CMK (cell line): ENCODE measurements around the gene ZGPAT.
"Not testable (repeated sequence)": the region's sequence is repeated elsewhere in the genome, so short reads cannot be mapped to it uniquely, and the experiment has no call there.

ENCODE experiments used
- DNase-seq: peaks from one replicate; pipeline ENCODE4 v3.0.0-alpha.2; 2010; ENCODE audit warnings: low read depth

Gene ZGPAT

GRCh38 chr20:63765082-63765873 lies 57.4 kb downstream of the ZGPAT start:
- DNase-seq, result no peak

- no peak for DNase-seq
These were observed 58.1 kb downstream of the ZGPAT start for GRCh38 chr20:63765902-63766301.

DNA sequence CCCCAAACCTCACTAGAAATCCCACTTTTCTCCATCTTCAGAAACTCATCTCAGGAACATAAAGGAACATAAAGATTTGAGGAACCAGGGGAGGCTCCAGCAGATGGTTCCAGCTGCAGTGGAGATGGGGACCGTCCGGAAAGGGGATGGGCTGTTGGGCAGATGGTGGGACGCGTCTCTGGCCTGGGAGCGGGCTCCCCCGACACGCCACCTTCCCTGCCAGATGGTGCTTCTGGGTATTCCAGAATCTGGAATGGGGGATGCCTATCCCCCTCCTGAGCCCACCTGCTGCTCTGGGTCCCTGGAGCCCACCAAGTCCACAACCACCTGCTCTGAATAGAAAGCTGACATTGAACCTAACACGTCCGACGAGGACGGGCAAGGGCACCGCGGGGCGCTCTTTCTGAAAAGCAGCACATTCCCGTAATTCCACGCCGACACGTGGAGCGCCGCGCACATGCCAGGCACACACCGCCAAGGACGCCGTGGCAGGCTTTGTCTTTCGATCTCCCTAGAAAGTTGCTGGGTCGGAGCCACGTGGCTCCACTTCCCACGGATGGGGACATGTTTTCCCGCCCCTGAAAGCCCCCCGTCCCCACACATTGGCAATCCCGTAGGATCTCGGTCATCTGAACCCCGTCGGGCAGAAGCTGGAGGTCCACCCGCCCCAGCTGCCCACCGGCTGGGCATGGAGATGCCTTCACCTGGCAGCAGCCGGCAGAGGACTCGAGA lies 59.0 kb downstream of the ZGPAT start:
- no peak for DNase-seq

DNA sequence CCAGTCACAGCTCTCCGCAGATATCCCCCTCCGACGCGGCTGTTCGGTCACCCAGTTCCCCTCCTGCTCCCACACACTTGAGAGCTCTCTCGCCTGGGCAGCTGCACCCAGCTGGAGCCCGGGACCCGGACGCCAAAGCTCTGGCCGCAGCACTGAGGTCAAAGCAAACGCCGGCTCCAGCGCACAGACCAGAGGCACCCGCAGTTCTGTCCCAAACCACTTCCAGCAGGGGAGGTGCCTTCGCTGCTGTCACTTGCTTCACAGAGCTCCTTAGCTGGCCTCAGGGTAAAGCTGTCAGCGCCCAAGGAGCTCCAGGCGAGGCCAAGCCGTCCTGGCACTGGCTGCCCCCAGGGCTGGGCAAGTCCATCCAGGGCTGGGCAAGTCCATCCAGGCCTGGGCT lies 59.6 kb downstream of the ZGPAT start:
- DNase-seq, result no peak

DNA sequence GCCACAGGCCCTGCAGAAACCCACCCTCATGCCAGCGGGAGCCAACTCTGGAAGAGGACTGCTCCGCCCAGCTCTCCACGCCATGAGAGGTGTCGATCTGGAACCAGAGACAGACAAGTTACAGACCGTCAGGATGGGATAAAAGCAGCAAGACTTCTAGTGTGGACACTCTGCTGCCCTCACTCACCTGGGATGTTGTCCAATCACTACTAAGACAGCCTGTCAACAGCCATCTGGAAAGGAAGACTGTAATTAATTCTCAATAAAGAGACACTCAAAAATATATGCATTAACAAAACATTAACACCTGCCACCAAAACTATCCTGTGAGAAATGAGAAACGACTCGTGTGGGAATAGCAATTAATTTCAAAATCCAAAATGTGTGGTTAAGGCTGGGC lies 60.0 kb downstream of the ZGPAT start:
- DNase-seq, result no peak

GRCh38 chr20:63768591-63769515 lies 61.0 kb downstream of the ZGPAT start:
- no peak for DNase-seq

GRCh38 chr20:63769891-63770474 lies 62.1 kb downstream of the ZGPAT start:
- no peak for DNase-seq

GRCh38 chr20:63771046-63771707 lies 63.3 kb downstream of the ZGPAT start:
- DNase-seq, result no peak

GRCh38 chr20:63772781-63773518 lies 65.1 kb downstream of the ZGPAT start:
- no peak for DNase-seq

- no peak for DNase-seq
These were observed 65.9 kb downstream of the ZGPAT start for GRCh38 chr20:63773571-63774241.

GRCh38 chr20:63774306-63774705 lies 66.5 kb downstream of the ZGPAT start:
- DNase-seq, result no peak

- DNase-seq, result no peak
These were observed 67.5 kb downstream of the ZGPAT start for GRCh38 chr20:63775096-63775978.

GRCh38 chr20:63776875-63777274 lies 69.0 kb downstream of the ZGPAT start:
- not testable (repeated sequence) for DNase-seq

- no peak for DNase-seq
These were observed 69.8 kb downstream of the ZGPAT start for GRCh38 chr20:63777614-63778013.

DNA sequence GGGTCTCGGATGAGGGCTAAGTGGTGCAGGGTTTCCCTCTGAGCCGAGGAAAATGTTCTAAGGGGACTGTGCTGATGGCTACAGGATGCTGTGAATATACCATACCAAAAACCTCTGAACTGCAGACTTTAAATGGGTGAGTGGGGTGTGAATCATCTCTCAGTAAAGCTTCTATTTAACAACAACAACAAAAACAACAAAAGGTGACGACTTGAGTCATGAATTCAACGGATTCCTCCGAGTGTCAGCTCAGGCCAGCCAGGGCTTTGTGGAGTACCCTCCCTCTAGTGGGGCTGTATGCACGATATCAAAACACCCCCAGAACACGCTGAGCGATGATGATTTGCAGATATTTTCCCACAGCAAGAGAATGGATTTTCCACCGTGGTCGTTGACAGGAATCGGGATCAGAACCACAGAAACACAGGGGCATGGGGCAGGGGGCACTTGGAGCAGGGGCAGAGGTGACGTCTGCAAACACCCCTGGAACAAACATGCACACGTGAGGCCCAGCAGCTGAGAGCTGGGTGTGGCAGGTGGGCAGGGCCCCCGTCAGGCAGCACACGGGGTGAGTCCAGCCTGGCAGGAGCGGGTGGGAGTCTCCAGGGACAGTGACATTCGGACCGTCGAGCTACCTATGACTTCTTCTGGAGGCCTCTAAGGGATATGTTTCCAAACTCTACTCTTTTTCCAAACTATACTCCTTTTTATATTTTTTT lies 70.4 kb downstream of the ZGPAT start:
- no peak for DNase-seq

- DNase-seq, result no peak
These were observed 71.0 kb downstream of the ZGPAT start for GRCh38 chr20:63778857-63779256.

DNA sequence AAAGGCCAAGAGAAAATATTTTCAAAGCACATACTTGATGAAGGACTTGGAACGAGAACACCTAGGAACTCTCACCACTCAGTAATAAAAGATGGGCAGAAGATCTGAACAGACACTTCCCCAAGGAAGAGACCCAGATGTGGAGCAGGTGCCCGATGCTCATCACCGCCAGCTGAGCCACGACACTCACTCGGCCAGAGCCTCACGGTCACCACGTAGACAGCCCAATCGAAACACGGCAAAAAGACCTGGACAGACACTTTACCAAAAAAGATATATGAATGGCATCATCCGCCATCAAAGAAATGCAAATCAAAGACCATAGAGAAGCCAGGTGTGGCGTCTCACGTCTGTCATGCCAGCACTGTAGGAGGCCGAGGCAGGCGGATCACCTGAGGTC lies 73.3 kb downstream of the ZGPAT start:
- DNase-seq, result no peak

DNA sequence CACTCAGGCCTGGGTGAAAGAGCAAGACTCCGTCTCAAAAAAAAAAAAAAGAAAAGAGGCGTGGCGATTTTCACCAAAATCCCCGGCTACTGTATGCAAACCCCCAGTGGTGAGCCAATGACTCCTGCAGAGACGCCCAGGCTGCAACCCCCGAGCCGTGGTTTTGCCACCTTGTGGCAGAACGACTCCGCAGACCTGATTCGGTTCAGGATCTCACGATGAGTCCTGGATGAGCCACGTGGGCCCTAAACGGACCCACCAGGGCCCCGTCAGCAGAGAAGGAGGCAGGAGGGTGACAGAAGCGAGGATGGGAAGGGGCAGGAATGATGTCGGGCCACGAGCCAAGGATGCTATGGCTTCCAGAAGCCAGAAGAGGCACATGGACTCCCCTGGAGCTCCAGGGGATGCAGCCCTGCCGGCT lies 74.2 kb downstream of the ZGPAT start:
- no peak for DNase-seq
